HPDE6-E6E7 (cell line): ENCODE data around the gene CD320.
"Not testable (repeated sequence)": the region's sequence is repeated elsewhere in the genome, so short reads cannot be mapped to it uniquely, and the experiment has no call there.

Experiments used
- DNase-seq: peaks from one replicate; pipeline ENCODE4 v3.0.0; 2011; ENCODE audit warnings: missing footprints; ENCODE audit errors: extremely low spot score

Gene CD320

GRCh38 chr19:8307965-8308866 is at the start of gene CD320:
CD320 (minus strand) TSS chr19:8308358; CDS start chr19:8308290, 68 bp downstream.
- peak; percentile 96 for DNase-seq

GRCh38 chr19:8357007-8357521 is 48.9 kb upstream of the CD320 start:
- no peak for DNase-seq

- DNase-seq: peak; percentile 58
Observed at GRCh38 chr19:8355631-8356402, 47.7 kb upstream of the CD320 start.

- not testable (repeated sequence) for DNase-seq
Observed at GRCh38 chr19:8352845-8353244, 44.7 kb upstream of the CD320 start.

- DNase-seq: no peak
Observed at GRCh38 chr19:8352134-8352827, 44.1 kb upstream of the CD320 start.

- DNase-seq: not testable (repeated sequence)
Observed at GRCh38 chr19:8349629-8350372, 41.6 kb upstream of the CD320 start.

GRCh38 chr19:8343483-8343844 is 35.3 kb upstream of the CD320 start:
- DNase-seq: no peak

- peak; percentile 99 for DNase-seq
Observed at GRCh38 chr19:8342684-8343482, 34.7 kb upstream of the CD320 start, which contains the start of gene KANK3. KANK3 (minus strand) TSS chr19:8343262; CDS start chr19:8337828, 5,434 bp downstream.

GRCh38 chr19:8342316-8342683 is 34.1 kb upstream of the CD320 start:
- no peak for DNase-seq

GRCh38 chr19:8341504-8341903 is 33.3 kb upstream of the CD320 start:
- not testable (repeated sequence) for DNase-seq

GRCh38 chr19:8340341-8341096 is 32.4 kb upstream of the CD320 start:
- DNase-seq: no peak

- DNase-seq: no peak
Observed at GRCh38 chr19:8338835-8339234, 30.7 kb upstream of the CD320 start.

- no peak for DNase-seq
Observed at GRCh38 chr19:8337728-8338127, 29.6 kb upstream of the CD320 start.

GRCh38 chr19:8336660-8337059 is 28.5 kb upstream of the CD320 start:
- no peak for DNase-seq

GRCh38 chr19:8336072-8336569 is 28.0 kb upstream of the CD320 start:
- DNase-seq: no peak

GRCh38 chr19:8335343-8336071 is 27.3 kb upstream of the CD320 start:
- no peak for DNase-seq

GRCh38 chr19:8334458-8335342 is 26.5 kb upstream of the CD320 start:
- DNase-seq: peak; percentile 83
